ENCODE results near the gene COL6A3.
"Not testable (repeated sequence)": the region's sequence is repeated elsewhere in the genome, so short reads cannot be mapped to it uniquely, and the experiment has no call there.

COL6A3 gene

DNA sequence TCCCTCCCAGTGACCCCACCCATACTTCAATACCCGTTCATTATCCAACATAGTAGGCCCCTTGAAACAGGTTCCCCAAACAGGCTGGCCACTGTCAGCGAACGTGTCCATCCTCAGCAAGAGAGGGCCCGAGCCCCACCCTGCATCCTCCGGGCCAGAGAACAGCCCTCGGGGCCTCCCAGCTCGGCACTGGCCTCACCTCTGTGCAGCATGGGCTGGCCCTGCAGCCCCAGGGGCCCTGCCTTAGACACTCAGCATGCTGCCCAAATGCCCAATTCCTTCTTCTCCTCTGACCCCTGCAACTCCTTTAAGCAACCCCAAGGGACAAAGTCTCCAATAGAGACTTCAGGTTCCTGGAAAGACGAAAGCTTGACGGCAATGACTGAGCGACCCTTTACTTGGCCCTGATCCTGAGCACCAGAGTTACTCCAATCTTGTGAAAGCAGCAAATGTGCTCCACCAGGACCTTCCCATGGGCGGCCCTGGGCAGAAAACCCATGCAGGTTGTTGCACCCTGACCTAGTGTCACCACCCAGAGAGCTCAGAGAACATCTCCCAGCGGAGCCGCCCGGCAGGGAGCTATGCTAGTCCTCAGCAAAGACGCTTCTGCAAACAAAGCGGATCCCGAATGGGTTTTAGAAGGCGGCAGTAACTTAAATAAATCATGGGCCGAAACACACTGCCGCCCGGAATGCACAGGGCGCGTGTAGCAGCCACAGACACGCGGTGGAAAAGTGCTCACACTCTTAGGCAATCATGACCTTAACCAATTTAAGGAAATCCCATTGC, 782 bp downstream of the COL6A3 start:
- DNase-seq, result no peak

DNA sequence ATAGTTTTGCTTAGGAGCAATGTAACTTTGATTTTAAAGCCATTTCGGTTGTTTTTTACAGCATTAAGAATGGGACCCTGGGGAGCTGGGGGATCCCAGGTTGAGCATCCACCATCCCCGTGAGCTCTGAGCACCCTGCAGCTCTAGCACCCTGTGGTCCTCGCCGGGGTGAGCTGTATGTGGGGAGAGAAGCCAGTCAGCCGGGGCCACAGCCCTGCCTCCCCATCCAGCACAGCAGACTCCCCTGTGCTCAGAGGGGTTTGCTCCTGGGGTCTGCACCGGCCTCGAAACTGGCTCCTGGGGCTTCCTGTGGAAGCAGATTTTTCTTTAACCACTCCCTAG, 1.3 kb downstream of the COL6A3 start:
- no peak for DNase-seq

DNA sequence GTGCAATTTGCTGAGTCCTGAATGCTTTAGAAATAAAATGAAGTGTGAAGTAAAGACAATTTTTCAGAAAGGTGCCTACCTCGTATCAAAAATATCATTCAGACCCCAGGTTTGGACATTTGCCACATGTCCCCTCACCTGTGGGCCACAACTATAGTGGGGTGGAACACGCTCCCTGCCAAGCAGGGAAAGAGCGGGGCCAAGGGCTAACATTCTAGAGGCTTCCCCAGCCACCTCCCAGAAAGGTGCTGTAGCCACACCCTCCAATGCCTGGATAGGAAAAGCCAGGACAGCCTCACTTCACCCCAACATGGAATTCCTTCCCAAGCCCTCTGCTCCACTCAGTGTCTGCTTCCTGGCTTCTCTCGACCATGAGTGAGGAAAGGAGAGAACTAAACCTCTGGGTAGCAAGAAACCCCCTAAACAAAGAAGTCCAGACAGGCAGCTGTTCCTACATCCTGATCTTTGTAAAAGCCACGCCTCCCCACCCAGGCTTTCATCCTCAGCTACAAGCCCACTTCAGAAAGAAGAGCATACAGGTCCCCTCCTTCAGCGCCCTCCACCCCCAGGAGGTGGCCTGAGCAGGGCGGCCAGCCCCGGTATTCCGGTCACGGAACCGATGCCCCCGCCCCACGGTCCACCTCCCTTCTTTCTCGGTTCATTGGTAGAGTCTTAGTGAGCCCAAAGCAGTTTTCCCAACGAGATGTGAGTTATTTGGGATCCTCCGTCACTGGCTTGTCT, 2.1 kb downstream of the COL6A3 start:
- no peak for DNase-seq

DNA sequence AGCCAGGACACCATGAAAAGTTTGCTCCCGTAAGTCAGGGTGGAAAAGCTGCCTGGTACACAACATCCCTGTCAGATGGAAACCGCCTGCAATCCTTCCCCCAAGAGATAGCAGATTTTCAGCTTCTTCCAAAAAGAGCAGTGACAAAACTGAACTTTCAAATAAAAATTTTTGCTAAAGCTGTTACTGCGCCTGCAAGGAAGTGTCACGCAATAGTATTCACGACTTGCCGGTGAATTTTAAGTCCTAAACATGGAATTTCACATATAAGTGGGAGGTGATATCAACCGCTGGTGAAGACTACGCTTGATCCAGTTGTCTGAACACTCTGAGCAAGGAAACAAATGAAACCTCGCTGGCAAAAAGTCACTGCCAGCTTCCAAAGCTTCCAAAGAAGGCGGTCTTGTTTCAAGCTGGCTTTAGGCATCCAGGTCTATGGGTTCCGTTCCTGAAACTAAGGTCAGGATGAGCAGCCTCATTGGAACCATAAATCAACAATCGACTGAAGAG, 2.8 kb downstream of the COL6A3 start:
- DNase-seq, result no peak

DNA sequence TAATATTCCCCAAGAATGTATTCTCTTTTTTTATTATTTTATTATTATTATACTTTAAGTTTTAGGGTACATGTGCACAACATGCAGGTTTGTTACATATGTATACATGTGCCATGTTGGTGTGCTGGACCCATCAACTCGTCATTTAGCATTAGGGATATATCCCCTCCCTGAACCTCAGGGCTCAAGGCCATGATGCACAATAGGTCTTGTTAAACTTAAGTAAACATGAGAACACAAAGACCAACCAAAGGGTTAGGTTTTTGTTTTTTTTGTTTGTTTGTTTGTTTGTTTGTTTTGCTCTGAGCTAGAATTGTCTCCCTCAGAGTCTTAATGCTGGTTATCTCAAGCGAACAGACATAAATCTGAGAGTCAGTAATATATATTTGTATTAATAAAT, 4.7 kb downstream of the COL6A3 start:
- DNase-seq, result not testable (repeated sequence)

DNA sequence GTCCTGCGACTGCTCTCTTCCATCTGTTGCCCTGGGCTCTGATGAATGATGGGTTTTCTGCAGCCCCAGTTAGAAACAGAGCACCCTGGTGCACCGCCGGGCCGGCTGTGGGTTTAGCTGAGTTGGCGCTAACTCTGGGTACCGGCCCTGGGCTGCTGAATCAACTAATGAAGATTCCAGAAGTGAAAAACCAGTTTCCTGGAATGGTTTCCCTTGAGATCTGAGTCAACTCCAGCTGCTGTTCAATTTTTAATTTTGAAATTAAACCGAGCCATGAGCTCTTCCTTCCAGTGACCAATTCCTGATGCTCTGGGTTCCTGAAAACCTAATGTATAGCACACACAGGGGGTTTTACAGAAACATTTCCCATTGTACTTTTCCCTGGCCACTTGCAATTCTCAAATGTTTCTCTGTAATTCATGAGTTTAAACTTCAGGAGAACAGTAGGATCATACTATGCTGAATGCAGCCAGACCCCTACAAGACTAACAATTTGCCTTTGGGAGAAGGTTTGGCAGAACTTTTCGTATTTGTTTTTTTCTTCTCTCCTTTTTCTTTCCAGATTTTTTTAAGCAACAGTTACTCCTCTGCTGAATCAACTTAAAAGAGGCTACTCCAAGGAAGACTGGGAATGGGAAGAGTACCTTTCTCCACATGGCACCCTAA, 5.5 kb downstream of the COL6A3 start:
- DNase-seq, result no peak

DNA sequence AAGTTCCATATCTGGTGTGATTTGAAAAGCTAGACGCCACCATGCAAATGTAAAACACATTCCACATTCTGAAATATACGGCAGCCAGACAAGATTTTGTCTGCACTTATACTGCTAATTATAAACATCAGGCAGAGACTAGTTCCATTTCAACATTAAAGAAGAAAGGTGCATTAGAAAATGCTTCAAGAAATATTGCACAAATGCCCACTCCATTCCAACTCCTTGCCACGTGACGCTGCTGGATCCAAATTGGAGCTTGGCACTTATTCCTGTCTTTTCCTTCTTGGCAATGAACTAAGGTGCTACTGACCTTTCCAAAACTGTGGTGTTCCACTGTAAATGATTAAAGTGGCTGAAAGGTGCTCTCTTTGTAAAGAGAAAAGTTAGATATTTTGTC, 6.3 kb downstream of the COL6A3 start:
- no peak for DNase-seq

DNA sequence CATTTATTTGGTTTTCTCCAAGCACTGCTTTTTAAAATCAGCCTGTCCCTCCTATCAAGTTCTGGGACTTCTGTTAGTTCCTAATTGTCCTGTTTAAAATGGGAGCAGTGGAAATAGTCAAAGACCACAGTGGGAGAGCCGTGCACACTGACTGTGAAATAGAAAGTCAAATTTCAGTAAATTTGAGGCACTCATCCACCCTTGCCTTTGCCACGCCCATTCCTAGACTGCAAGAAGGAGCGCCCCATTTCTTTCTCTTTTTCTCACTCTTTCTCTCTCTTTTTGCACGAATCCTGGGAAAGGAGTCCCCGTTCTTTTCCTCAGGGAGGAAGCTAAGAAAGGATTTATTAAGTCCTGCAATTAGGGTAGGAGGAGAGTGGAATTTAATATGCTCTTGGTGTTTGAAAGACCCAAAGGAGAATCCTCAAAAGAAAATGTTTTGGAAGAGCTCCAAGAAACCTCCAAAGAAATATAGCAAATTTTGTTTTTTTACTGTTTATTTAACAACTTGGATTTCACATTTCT, 7.5 kb downstream of the COL6A3 start:
- DNase-seq, result no peak

DNA sequence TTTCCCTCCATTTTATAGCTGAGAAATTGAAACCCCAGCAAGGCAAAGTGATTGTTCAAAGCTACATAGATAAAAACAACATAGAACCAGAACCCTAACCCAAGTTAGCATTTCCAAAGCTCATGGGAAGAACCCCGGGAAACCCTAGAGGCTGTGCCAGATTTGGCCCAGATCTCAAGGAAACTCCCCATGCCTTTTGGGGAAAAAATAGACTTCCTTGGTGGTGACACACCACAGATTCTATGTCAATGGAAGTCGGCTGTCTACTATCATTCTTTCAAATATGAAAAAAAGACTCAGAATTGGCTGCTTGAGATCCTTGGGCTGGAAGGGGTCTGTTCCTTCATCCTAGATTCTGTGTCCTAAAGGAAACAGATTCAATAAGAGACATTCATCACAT, 8.4 kb downstream of the COL6A3 start:
- no peak for DNase-seq

DNA sequence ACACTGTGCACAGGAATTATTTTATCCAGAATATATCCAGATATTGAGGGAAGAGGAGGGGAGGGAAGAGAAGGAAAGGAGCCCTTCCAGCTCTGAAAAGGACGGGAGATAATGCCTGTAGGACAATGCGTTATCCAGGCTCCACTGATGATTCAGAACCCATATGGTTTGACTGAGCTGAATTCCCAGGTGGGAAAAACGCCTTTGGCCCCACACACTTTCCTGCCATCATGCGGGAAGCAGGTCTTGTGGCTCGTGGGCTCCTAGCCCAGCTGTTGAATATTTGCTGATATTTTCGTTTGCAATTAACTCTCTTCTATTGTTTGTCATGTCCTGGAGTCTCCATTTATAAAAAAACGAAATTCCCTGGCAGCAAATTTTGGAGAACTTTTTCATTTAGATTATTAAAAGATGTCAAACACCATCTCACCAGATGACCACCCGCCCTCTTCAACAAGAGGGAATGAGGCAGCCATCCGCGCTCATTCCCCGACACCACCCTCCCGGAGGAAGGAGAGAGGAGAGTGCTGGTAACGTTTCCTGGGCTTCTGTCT, 8.9 kb downstream of the COL6A3 start:
- no peak for DNase-seq

DNA sequence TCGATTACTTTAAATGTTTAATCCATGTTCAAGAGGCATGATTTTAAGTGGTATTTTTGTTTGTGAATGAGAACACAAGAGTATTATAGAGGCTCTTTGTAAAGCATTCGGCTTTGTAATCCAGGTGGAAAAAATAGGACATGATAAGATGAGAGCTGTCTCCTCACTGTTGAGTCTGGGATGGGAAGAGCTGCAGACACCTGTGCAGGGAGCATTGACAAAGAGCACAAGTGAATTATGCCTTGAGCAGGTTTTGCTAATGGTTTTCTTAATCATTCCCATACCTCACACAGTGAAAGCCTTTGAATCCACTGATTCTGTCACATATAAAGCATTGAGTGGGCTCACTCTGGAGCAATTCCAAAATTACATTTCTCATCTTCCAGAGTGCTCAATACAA, 9.6 kb downstream of the COL6A3 start:
- no peak for DNase-seq

DNA sequence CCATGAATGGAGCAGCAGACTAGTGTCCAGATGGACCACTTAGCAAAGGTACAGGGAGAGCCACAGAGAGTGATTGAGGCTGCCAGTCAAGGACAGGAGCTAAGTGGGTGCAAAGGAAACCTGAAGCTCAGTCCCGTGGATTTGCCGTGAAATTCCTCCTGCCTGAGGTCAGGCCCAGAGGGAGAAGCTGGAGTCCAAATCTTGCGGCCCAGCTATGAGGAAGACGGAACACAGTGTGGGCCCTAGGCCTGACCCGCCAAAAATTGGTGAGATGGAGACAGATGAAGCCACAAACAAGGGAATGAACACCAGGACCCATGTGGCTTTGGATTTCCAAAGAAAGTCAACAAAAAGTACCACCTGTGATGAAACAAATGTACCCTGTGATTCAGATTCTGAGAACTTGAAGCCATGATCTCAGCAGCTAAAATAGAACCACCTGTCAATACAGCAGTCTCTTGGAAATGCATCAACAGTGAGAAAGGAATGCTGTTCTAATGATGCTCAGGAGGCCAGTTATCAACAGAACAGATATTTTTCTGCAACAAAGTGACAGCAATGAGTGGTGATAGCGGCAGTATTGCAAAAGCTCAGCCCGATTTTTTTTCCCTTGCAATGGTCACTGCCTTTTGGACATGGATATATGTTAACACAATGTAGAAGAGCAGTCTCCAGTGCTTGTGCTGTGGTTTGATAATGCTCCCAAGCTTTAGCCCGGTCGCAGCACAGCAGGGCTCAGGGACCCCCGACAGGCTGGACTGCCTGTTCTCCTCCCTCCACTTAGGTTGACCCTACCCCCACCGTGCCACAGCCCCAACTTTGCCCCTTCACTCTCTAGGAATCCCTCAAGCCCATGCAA, 10.7 kb downstream of the COL6A3 start:
- DNase-seq, result no peak

DNA sequence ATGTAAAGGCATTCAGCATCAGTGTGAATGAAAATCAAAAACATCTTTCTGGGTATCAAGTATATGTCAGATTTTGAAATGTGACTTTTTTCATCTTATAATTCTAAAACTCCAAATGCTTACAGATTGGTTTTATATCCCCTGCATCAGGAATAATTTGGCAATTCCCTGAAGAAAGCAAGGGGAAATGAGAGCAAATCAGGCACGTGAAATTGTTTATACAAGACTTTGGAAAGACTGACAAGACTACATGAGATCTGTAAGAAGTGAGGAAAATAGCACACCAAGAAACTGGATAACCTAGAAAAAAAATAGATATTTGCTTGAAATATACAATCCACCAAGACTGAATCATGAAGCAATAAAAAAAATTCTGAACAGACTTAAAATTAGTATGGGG, 13.8 kb downstream of the COL6A3 start:
- no peak for DNase-seq

DNA sequence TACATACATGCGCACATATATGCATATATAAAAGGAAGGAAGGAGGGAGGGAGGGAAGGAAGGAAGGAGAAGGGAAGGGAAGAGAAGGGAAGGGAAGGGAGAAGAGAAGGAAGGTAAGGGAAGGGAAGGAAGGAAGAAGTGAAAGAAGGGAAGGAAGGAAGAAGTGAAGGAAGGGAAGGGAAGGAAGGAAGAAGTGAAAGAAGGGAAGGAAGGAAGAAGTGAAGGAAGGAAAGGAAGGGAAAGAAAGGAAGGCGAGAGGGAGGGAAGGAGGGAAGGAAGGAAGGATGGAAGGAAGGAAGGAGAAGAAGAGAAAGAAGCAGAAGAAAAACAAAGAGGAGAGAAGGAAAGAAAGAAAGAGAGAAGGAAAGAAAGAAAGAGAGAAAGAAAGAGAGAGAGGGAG, 16.9 kb downstream of the COL6A3 start:
- no peak for DNase-seq

DNA sequence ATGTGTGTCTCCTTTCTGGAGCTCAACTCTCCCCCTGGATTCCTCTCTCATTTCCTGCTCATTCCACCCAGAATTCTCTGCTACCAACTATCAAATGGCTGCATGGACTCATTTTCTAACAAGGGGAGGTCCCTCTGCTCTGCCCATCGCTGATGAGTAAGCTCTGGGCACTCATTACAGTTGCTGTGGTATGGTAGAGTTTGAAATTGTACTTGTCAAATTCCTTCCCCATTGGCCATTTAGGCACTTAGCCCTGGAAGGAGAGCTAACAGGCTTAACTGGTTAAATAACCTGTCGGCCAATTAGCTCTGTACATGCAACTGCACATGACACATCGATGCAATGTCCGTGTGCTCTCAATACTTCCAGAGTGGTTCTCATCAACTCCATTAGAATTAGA, 20.4 kb downstream of the COL6A3 start:
- no peak for DNase-seq

DNA sequence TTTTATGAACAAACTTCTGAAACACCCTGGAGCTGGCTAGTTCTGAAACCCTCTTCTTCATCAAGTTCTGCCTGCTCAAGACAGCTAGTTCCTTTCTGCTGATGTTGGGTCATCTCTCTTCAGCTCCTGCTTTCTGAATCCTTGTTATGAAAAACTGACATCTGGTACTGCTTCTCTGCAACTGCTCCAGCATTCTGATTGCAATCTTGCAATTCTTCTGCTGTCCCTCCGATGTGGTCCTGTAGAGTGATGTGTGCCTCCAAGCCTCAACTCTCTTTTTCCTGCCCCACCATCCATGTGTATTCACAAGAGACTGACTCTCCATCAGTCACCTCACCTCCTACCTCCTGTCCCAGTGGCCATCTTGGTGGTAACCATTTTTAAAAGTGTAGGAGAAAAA, 21.8 kb downstream of the COL6A3 start:
- DNase-seq, result no peak

DNA sequence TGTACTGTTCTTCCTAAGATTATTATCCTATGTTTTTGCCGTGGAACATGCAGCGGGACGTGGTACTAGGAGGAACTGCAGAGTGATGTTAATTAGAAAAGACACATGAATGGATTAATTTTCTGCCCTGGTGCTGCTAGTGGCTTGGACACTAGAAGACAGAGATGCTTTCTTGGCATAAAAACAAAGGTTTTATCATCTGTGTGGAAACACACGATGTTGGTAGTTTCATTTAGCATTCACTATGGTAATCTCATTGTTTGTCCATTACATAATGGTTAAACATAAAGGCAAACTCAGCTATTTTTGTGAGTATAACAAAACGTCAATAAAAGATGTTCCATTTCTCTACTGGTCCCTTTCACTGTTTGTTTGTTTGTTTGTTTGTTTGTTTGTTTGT, 22.8 kb downstream of the COL6A3 start:
- no peak for DNase-seq

DNA sequence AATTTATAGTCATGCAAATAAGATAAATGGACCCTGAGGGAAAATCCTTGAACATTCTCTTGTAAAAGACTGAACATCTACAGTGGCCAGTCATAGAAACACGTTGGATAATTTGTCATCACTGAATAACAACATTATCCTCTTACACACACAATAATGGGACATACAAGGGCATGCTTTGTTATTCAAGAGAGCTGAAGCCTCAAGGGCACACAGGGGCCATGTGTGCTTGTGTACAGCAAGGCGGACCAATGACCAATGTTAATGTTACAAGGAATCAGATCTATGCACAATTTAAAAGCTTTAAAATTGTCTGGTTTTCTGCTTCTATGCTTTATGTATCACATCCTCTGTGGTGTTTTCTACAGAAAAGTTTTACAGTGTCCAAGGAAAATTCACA, 23.7 kb downstream of the COL6A3 start:
- no peak for DNase-seq

DNA sequence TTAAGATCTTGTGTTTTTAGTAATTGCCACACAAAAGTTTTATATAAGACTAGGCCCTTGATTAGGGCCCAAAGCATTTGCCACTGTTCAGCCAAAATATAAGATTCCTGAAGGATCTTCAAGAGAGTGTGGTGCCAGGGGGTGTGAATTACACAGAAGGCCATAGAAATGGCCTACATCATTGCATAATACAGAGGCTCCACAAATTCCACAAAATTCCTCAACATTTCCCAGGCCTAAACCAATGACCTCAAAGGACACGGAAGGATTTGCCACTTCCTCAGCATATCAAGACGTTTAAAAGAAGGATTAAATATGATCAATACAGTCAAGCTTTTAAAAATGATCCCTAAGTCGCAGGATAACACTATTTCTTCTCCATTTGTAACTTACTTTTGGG, 24.1 kb downstream of the COL6A3 start:
- DNase-seq, result no peak

DNA sequence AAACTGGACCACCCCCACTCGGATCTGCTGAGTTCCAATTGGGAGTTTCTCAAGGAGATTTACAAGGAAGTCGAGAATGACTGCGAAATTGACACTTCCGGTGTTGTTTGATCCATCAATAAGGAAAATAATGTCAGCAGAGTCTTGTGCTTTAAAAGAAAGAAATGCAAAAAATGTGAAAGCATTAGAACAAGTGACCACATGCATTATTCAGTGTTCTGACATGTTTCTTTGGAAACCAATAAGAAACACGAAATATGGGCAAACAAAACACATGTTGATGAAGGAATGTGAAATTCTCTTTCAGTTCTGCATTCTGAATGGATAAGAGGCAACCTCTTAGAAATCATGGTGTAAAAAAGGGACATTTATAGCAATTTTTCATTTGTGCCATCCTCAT, 25.9 kb downstream of the COL6A3 start:
- no peak for DNase-seq

DNA sequence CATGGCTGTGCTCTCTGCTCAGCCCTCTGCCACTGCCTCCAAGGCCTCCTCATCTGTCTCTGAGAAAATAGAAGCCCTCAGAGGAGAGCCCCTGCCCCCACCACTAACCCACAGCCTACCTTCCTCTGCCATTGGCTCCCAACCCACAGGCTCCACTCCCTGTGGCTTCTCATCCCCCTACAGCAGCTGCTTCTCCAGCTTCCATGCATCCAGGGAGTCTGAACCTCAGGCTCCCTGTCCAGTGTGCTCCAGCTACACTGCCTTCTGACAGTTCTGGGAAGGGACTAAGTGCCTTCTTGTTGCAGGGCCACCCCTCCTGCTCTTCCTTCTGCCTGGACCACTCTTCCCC, 29.3 kb downstream of the COL6A3 start:
- DNase-seq, result no peak

DNA sequence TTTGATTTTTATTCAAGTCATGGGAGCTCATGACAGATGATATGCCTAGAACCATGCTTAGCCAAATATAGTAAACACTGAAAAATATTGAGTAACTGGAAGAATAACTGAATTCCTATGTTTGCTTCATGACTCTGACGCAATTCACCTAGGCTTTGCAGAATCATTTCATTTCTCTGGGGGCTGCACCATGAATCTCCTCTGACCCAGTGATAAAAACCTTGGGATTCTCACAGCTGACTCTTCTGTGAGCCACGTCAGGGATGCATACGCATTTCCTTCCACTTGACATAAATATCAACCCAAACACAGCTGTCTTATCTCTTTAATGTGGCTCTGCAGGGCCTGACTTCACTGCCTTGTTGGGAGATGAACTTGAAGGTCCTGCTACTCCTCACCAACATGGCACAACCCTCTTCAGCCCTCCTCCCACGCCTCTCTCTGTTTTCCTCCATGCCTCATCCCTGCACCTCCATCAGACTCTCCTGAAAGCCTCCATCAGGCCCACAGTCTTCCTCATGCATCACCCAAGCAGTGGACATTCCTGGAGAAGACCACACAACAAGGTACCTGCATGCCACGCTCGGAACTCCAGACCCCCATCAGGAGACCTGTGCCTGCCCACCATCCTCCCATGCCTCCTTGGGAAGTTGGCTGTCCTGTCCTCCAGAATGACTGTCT, 29.8 kb downstream of the COL6A3 start:
- DNase-seq, result no peak
